SH-SY5Y (cell line): Measurements from ENCODE around the gene ZKSCAN5.

Experiments
- GATA2 ChIP-seq: IDR thresholded peaks from 2 replicates; pipeline ENCODE4 v1.6.1; 2011; ENCODE audit warnings: mild to moderate bottlenecking, low read depth, low read length
- GATA3 ChIP-seq: IDR thresholded peaks from 2 replicates; pipeline ENCODE4 v1.6.1; 2011; ENCODE audit warnings: low read depth, mild to moderate bottlenecking, low read length, moderate library complexity

- TF ChIP-seq GATA2 (no peak), GATA3 (no peak)
These were observed 43.2 kb upstream of the ZKSCAN5 start for GRCh38 chr7:99461221-99461620.
